Large intestine (tissue), 3 donors: Measurements from ENCODE around the gene ABCD3. TPM values are rescaled to one million over a fixed set of nuclear protein-coding genes. Genes with fewer than 3 reads are reported as not detected.
A peak's percentile ranks its signal among the peaks of the same experiment; 100 is the strongest.
"Not testable (repeated sequence)": the region's sequence is repeated elsewhere in the genome, so short reads cannot be mapped to it uniquely, and the experiment has no call there.

Source experiments
- DNase-seq, 2 donors: peaks; one replicate each; pipeline versions ENCODE4 v3.0.0 to v3.0.0-alpha.2; 2013
- H3K27ac ChIP-seq: one replicate; pipeline ENCODE4 v1.5.1; 2013; ENCODE audit warnings: low read length
- H3K27me3 ChIP-seq: 2 replicates; pipeline ENCODE4 v1.6.1; 2013; ENCODE audit warnings: low read length; ENCODE audit not compliant: control insufficient read depth, insufficient read depth
- H3K36me3 ChIP-seq: 2 replicates; pipeline ENCODE4 v1.6.1; 2013; ENCODE audit warnings: low read length; ENCODE audit not compliant: control insufficient read depth, insufficient read depth
- H3K4me1 ChIP-seq: one replicate; pipeline ENCODE4 v1.6.1; 2013; ENCODE audit warnings: low read length; ENCODE audit not compliant: control insufficient read depth, insufficient read depth
- H3K4me3 ChIP-seq: one replicate; pipeline ENCODE4 v1.5.1; 2013; ENCODE audit warnings: low read length
- H3K9me3 ChIP-seq: one replicate; pipeline ENCODE4 v1.6.1; 2013; ENCODE audit warnings: mild to moderate bottlenecking, low read depth, low read length, moderate library complexity; ENCODE audit not compliant: control insufficient read depth
- WGBS: methylation state at CpG from one replicate; pipeline ENCODE4 v1.1.5; 2013; ENCODE audit warnings: low lambda C conversion rate; ENCODE audit not compliant: insufficient coverage; 5-methylcytosine and 5-hydroxymethylcytosine counted together
- polyA plus RNA-seq: library from polyadenylated mRNA; unstranded; fragments of 120-200 nt; gene quantifications from one replicate; pipeline ENCODE4 v1.2.1, GENCODE V29; 2013

ABCD3 gene
- polyA plus RNA-seq, 1 donor: 43.1 TPM

DNA sequence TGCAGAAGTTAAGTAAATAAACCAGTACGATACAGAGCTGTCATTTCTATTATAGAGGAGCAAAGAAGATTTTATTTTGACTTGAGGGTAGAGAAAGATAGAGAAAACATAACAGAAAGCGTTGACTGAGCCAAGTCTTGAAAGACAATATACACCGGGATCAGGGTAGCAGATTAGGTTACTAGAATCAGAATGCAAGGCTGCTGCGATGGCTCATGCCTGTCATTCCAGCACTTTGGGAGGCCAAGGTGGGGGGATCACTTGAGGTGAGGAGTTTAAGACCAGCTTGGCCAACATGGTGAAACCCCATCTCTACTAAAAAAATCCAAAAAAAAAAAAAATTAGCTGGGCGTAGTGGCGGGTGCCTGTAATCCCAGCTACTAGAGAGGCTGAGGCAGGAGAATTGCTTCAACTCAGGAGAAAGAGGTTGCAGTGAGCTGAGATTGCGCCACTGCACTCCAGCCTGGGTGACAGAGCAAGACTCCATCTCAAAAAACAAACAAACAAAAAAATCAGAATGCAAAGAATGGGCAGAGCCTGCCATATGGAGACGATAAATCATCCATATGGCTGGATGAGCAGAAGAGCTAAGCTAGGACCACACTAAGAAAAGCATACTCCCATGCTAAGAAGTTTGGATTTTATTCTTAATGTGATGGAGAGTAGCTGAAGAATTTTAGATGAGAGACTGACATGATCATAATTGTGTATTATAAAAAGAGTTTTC lies 9.9 kb upstream of the ABCD3 start:
- no peak for DNase-seq
- Histone ChIP-seq H3K27ac (no peak overlapping the region), H3K4me1 (no peaks in the 10 kb centered on the region), H3K9me3 (no peaks in the 10 kb centered on the region), H3K27me3 (no peaks in the 10 kb centered on the region), H3K4me3 (no peak overlapping the region), H3K36me3 (no peaks in the 10 kb centered on the region)
- WGBS: 81% methylated on average over 5 of the region's 8 CpGs

- Histone ChIP-seq H3K27me3 (no peaks in the 10 kb centered on the region), H3K36me3 (no peaks in the 10 kb centered on the region), H3K27ac (no peak overlapping the region), H3K9me3 (no peaks in the 10 kb centered on the region), H3K4me1 (no peaks in the 10 kb centered on the region), H3K4me3 (no peak overlapping the region)
- DNase-seq: no peak
- WGBS: 67% methylated on average over 1 of the region's 1 CpG
Observed at GRCh38 chr1:94411237-94411636, 7.0 kb upstream of the ABCD3 start.

GRCh38 chr1:94413311-94413710 lies 4.9 kb upstream of the ABCD3 start:
- no peaks in the 10 kb centered on the region for H3K27me3 ChIP-seq
- WGBS: 90% methylated on average over 2 of the region's 2 CpGs
- H3K4me1 ChIP-seq: peaks cover 9% of the 10 kb centered on the region
- H3K4me3 ChIP-seq: no peak overlapping the region
- no peak overlapping the region for H3K27ac ChIP-seq
- H3K36me3 ChIP-seq: no peaks in the 10 kb centered on the region
- no peak for DNase-seq
- H3K9me3 ChIP-seq: no peaks in the 10 kb centered on the region

GRCh38 chr1:94416901-94417727 lies 1.1 kb upstream of the ABCD3 start:
- 90% methylated on average over 2 of the region's 15 CpGs for WGBS

GRCh38 chr1:94417728-94417977 lies 536 bp upstream of the ABCD3 start:
- 0% methylated on average over 4 of the region's 9 CpGs for WGBS
- Histone ChIP-seq H3K27ac (peak overlapping the region; percentile 78), H3K27me3 (no peaks in the 10 kb centered on the region), H3K4me1 (peaks cover 9% of the 10 kb centered on the region), H3K4me3 (peak overlapping the region; percentile 53), H3K36me3 (no peaks in the 10 kb centered on the region), H3K9me3 (no peaks in the 10 kb centered on the region)
- DNase-seq: no peak

More at GRCh38 chr1:94416901-94417727, 1.1 kb upstream of the ABCD3 start:
- Histone ChIP-seq H3K27me3 (no peaks in the 10 kb centered on the region), H3K36me3 (no peaks in the 10 kb centered on the region), H3K27ac (peak overlapping the region; percentile 78), H3K4me3 (peak overlapping the region; percentile 53), H3K9me3 (no peaks in the 10 kb centered on the region), H3K4me1 (peaks cover 9% of the 10 kb centered on the region)
- peak; percentile 37 to 76 for DNase-seq

GRCh38 chr1:94418664-94419655 lies 771 bp downstream of the ABCD3 start:
- peaks cover 11% of the 10 kb centered on the region for H3K4me1 ChIP-seq
- no peaks in the 10 kb centered on the region for H3K27me3 ChIP-seq
- H3K36me3 ChIP-seq: no peaks in the 10 kb centered on the region
- H3K4me3 ChIP-seq: peak overlapping the region; percentile 91
- H3K27ac ChIP-seq: peak overlapping the region; percentile 87
- no peaks in the 10 kb centered on the region for H3K9me3 ChIP-seq
- 4% methylated on average over 4 of the region's 52 CpGs for WGBS
- DNase-seq: peak; percentile 34 to 77

GRCh38 chr1:94422115-94422820 lies 4.1 kb downstream of the ABCD3 start:
- no CpG with 5 or more reads among the region's 8 CpGs for WGBS
- no peak overlapping the region for H3K27ac ChIP-seq
- no peak for DNase-seq
- H3K27me3 ChIP-seq: no peaks in the 10 kb centered on the region
- peaks cover 3% of the 10 kb centered on the region for H3K4me1 ChIP-seq
- no peak overlapping the region for H3K4me3 ChIP-seq
- H3K36me3 ChIP-seq: no peaks in the 10 kb centered on the region
- no peaks in the 10 kb centered on the region for H3K9me3 ChIP-seq

DNA sequence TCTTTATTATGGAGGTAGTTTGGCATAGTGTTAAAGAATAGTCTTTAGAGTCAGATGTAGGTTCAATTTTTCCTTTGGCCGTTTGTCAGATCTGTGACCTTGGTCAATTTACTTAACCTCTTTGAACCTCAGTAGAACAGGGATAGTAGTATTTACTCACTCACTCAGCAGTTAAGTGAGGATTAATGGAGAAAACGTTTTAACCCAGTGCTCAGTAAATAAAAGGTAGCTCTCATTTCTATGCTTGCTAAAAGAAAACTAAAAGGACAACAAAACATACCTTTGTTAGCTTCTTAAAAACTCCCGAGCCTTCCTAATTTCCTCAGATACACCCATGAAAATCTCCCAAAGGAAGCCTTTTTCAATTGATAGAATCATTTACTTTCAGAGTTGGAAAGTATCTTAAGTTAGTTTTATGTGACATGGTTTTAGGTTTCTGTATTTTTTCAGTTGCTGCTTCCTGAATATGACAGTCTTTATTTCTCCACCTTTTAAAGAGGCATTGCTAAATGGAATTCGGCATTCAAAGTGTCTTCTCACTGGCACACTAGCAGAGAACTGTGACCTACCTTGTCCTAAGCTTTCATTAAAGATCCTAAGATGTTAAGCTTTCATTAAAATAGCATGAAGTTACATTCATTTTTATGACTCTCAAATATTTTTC lies 7.8 kb downstream of the ABCD3 start:
- DNase-seq: peak in 1 of 2 donors; percentile 33
- Histone ChIP-seq H3K36me3 (no peaks in the 10 kb centered on the region), H3K27me3 (no peaks in the 10 kb centered on the region), H3K27ac (peak overlapping the region; percentile 10), H3K4me1 (peaks cover 6% of the 10 kb centered on the region), H3K4me3 (no peak overlapping the region), H3K9me3 (peaks cover 11% of the 10 kb centered on the region)
- 15% methylated on average over 4 of the region's 4 CpGs for WGBS

DNA sequence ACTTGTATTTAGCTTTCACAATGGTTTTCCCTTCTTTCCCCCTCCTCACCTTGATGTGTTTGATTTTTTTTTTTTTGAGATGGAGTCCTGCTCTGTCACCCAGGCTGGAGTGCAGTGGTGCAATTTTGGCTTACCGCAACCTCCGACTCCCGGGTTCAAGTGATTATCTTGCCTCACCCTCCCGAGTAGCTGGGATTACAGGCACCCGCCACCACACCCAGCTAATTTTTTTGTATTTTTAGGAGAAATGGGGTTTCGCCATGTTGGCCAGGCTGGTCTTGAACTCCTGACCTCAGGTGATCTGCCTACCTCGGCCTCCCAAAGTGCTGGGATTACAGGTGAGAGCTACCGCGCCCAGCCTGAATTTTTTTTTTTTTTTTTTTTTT lies 8.3 kb downstream of the ABCD3 start:
- not testable (repeated sequence) for H3K4me3 ChIP-seq, H3K27me3 ChIP-seq, H3K27ac ChIP-seq, H3K36me3 ChIP-seq, H3K4me1 ChIP-seq, DNase-seq
- H3K9me3 ChIP-seq: peaks cover 11% of the 10 kb centered on the region
- no CpG with 5 or more reads among the region's 9 CpGs for WGBS
